Kidney epithelial cell (primary cell): Measurements from ENCODE around the gene FSTL4. TPM values are rescaled to one million over a fixed set of nuclear protein-coding genes. Genes with fewer than 3 reads are reported as not detected.

Experiments
- DNase-seq: peaks from one replicate; pipeline ENCODE4 v3.0.0-alpha.2; 2010; ENCODE audit warnings: low read depth
- H3K27me3 ChIP-seq: 2 replicates; pipeline ENCODE4 v1.6.0; 2011; ENCODE audit warnings: low read length; ENCODE audit not compliant: control insufficient read depth, insufficient read depth
- H3K36me3 ChIP-seq: 2 replicates; pipeline ENCODE4 v1.5.1; 2011; ENCODE audit warnings: low read length; ENCODE audit not compliant: control insufficient read depth, insufficient read depth
- H3K4me3 ChIP-seq: 2 replicates; pipeline ENCODE4 v1.5.1; 2011; ENCODE audit warnings: low read depth, mild to moderate bottlenecking, control low read depth, low read length
- CTCF ChIP-seq: IDR thresholded peaks from 2 replicates; pipeline ENCODE4 v1.5.1; 2011; ENCODE audit warnings: mild to moderate bottlenecking, moderate library complexity, low read length, control low read depth, inconsistent platforms; ENCODE audit not compliant: insufficient read depth, poor library complexity, severe bottlenecking
- total RNA-seq: library from RNA; depleted of rRNA; stranded (reverse); fragments of >200 nt; gene quantifications from 2 replicates; pipeline ENCODE4 v1.2.3, GENCODE V29; 2015

FSTL4 gene
- total RNA-seq, 1 donor from 2014 or later = not detected

- DNase-seq = no peak
- peaks cover under 1% of the 10 kb centered on the region for H3K27me3 ChIP-seq
- no peak overlapping the region for H3K4me3 ChIP-seq
- no peak for TF ChIP-seq CTCF
- H3K36me3 ChIP-seq = no peaks in the 10 kb centered on the region
These were observed 270.2 kb downstream of the FSTL4 start for GRCh38 chr5:133341915-133342710.

- no peak overlapping the region for H3K4me3 ChIP-seq
- DNase-seq = no peak
- no peak for TF ChIP-seq CTCF
- no peaks in the 10 kb centered on the region for H3K36me3 ChIP-seq
- H3K27me3 ChIP-seq = peaks cover 3% of the 10 kb centered on the region
These were observed 271.0 kb downstream of the FSTL4 start for GRCh38 chr5:133341296-133341695.

- peaks cover 5% of the 10 kb centered on the region for H3K27me3 ChIP-seq
- no peak for DNase-seq
- no peak for TF ChIP-seq CTCF
- H3K36me3 ChIP-seq = no peaks in the 10 kb centered on the region
- no peak overlapping the region for H3K4me3 ChIP-seq
These were observed 271.5 kb downstream of the FSTL4 start for GRCh38 chr5:133340822-133341221.

- no peaks in the 10 kb centered on the region for H3K36me3 ChIP-seq
- peaks cover 5% of the 10 kb centered on the region for H3K27me3 ChIP-seq
- no peak for DNase-seq
- TF ChIP-seq CTCF = no peak
- H3K4me3 ChIP-seq = no peak overlapping the region
These were observed 272.2 kb downstream of the FSTL4 start for GRCh38 chr5:133340002-133340755.

GRCh38 chr5:133338504-133339355, 273.6 kb downstream of the FSTL4 start:
- peaks cover 6% of the 10 kb centered on the region for H3K27me3 ChIP-seq
- no peak overlapping the region for H3K4me3 ChIP-seq
- no peak for DNase-seq
- H3K36me3 ChIP-seq = no peaks in the 10 kb centered on the region
- no peak for TF ChIP-seq CTCF
